Inflammatory macrophage (primary cell): ENCODE measurements around the gene ACAP1.

Experiments used
- DNase-seq, 2 donors: peaks; one replicate each; pipeline ENCODE4 v3.0.0-alpha.2; 2020 to 2022

ACAP1 gene

GRCh38 chr17:7391307-7391706 is 55.0 kb downstream of the ACAP1 start:
- no peak for DNase-seq

- DNase-seq, result no peak
Measured at GRCh38 chr17:7392696-7393612, 56.6 kb downstream of the ACAP1 start.

- DNase-seq, result no peak
Measured at GRCh38 chr17:7393613-7394451, 57.5 kb downstream of the ACAP1 start.

GRCh38 chr17:7394452-7395191 is 58.3 kb downstream of the ACAP1 start, which contains the start of gene PLSCR3:
Gene PLSCR3 (minus strand): TSS chr17:7394525. CDS start chr17:7394110, 415 bp downstream.
- peak; percentile 84 to 92 for DNase-seq

- no peak for DNase-seq
Measured at GRCh38 chr17:7396147-7396546, 59.8 kb downstream of the ACAP1 start.

GRCh38 chr17:7398612-7399011 is 62.3 kb downstream of the ACAP1 start:
- no peak for DNase-seq
